GM23338 (cell line): ENCODE results near the gene CLSTN2.

Source experiments
- EZH2 ChIP-seq: fragments of 200-600 bp; sonication (generic); IDR thresholded peaks from one replicate; pipeline ENCODE4 v1.8.0; 2017; ENCODE audit warnings: antibody characterized with exemption, mild to moderate bottlenecking, low read depth; ENCODE audit not compliant: unreplicated experiment
- JUNB ChIP-seq: IDR thresholded peaks from one replicate; pipeline ENCODE4 v1.6.1; 2016; ENCODE audit warnings: antibody characterized with exemption; ENCODE audit not compliant: unreplicated experiment
- POLR2AphosphoS5 ChIP-seq: IDR thresholded peaks from 2 replicates; pipeline ENCODE4 v1.6.1; 2016; ENCODE audit warnings: antibody characterized with exemption, low read depth
- ZNF114 ChIP-seq: fragments of 250-450 bp; sonication (Bioruptor Pico); IDR thresholded peaks from 2 replicates; pipeline ENCODE4 v1.5.0; 2020; ENCODE audit warnings: mild to moderate bottlenecking, moderate library complexity
- TF ChIP-seq, protein P1 (sequence below), 2 experiments: fragments of 200-600 bp in 1 of 2; sonication (generic) in 1 of 2; conservative IDR thresholded peaks; 2 replicates each; pipeline versions ENCODE4 v1.5.1 to v1.6.1; 2016 to 2017; ENCODE audit warnings: antibody characterized with exemption in 2 of 2, low read depth in 2 of 2, mild to moderate bottlenecking in 2 of 2, moderate library complexity in 1 of 2
- TF ChIP-seq, protein P2 (sequence below): IDR thresholded peaks from one replicate; pipeline ENCODE4 v1.6.1; 2018; ENCODE audit warnings: antibody characterized with exemption; ENCODE audit not compliant: unreplicated experiment
- TF ChIP-seq, protein P3 (sequence below): IDR thresholded peaks from 2 replicates; pipeline ENCODE4 v1.6.1; 2016; ENCODE audit warnings: antibody characterized with exemption

DNA sequence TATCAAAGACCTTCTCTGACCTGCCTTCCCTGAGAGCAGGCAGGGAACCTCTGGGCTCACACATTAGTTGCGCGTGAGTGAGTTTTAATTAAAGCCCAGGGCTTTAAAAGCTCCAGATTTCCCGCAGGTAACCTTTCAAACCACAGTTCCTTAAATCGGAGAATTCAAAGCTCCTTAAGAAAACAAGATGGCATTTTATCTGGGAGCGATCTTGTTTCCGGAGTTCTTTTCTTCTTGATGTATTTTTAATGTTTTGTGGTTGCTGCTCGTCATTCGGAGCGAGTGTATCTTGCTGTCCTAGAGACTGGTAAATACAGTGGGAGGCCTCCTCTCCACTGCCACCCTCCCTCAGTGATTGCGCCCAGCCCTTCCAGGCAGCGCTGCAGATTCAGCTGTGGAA lies 284.3 kb downstream of the CLSTN2 start:
- TF ChIP-seq POLR2AphosphoS5 (no peak), ZNF114 (CRISPR knock-in tag) (no peak), EZH2 (no peak), JUNB (no peak)
- TF ChIP-seq, protein P1, sequence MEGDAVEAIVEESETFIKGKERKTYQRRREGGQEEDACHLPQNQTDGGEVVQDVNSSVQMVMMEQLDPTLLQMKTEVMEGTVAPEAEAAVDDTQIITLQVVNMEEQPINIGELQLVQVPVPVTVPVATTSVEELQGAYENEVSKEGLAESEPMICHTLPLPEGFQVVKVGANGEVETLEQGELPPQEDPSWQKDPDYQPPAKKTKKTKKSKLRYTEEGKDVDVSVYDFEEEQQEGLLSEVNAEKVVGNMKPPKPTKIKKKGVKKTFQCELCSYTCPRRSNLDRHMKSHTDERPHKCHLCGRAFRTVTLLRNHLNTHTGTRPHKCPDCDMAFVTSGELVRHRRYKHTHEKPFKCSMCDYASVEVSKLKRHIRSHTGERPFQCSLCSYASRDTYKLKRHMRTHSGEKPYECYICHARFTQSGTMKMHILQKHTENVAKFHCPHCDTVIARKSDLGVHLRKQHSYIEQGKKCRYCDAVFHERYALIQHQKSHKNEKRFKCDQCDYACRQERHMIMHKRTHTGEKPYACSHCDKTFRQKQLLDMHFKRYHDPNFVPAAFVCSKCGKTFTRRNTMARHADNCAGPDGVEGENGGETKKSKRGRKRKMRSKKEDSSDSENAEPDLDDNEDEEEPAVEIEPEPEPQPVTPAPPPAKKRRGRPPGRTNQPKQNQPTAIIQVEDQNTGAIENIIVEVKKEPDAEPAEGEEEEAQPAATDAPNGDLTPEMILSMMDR (conservative IDR thresholded peaks at IDR 0.05; ENCODE audit: low read depth in 2 of 2) = no peak
- TF ChIP-seq, protein P2, sequence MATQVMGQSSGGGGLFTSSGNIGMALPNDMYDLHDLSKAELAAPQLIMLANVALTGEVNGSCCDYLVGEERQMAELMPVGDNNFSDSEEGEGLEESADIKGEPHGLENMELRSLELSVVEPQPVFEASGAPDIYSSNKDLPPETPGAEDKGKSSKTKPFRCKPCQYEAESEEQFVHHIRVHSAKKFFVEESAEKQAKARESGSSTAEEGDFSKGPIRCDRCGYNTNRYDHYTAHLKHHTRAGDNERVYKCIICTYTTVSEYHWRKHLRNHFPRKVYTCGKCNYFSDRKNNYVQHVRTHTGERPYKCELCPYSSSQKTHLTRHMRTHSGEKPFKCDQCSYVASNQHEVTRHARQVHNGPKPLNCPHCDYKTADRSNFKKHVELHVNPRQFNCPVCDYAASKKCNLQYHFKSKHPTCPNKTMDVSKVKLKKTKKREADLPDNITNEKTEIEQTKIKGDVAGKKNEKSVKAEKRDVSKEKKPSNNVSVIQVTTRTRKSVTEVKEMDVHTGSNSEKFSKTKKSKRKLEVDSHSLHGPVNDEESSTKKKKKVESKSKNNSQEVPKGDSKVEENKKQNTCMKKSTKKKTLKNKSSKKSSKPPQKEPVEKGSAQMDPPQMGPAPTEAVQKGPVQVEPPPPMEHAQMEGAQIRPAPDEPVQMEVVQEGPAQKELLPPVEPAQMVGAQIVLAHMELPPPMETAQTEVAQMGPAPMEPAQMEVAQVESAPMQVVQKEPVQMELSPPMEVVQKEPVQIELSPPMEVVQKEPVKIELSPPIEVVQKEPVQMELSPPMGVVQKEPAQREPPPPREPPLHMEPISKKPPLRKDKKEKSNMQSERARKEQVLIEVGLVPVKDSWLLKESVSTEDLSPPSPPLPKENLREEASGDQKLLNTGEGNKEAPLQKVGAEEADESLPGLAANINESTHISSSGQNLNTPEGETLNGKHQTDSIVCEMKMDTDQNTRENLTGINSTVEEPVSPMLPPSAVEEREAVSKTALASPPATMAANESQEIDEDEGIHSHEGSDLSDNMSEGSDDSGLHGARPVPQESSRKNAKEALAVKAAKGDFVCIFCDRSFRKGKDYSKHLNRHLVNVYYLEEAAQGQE = no peak
- TF ChIP-seq, protein P3, sequence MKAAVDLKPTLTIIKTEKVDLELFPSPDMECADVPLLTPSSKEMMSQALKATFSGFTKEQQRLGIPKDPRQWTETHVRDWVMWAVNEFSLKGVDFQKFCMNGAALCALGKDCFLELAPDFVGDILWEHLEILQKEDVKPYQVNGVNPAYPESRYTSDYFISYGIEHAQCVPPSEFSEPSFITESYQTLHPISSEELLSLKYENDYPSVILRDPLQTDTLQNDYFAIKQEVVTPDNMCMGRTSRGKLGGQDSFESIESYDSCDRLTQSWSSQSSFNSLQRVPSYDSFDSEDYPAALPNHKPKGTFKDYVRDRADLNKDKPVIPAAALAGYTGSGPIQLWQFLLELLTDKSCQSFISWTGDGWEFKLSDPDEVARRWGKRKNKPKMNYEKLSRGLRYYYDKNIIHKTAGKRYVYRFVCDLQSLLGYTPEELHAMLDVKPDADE = no peak
